ENCODE data around the gene CCDC33.

- TF ChIP-seq CTCF (conservative IDR thresholded peaks at IDR 0.05; ENCODE audit: low read depth in 2 of 2), result no peak
- no peak for TF ChIP-seq EZH2 (IDR thresholded peaks at IDR 0.05; ENCODE audit: low read depth, unreplicated experiment)
- no peak for TF ChIP-seq REST (IDR thresholded peaks at IDR 0.05; ENCODE audit: unreplicated experiment)
- TF ChIP-seq EZH2phosphoT487 (IDR thresholded peaks at IDR 0.05; ENCODE audit: unreplicated experiment), result no peak
- no peak for TF ChIP-seq JUNB (IDR thresholded peaks at IDR 0.05; ENCODE audit: unreplicated experiment)
- no peak for TF ChIP-seq POLR2AphosphoS5 (IDR thresholded peaks at IDR 0.05; ENCODE audit: low read depth)
- TF ChIP-seq ZNF114 (CRISPR knock-in tag; IDR thresholded peaks at IDR 0.05), result no peak
- TF ChIP-seq CREB1 (CRISPR knock-in tag; IDR thresholded peaks at IDR 0.05; ENCODE audit: low read depth), result no peak
- TF ChIP-seq STAT1 (IDR thresholded peaks at IDR 0.05; ENCODE audit: unreplicated experiment), result no peak
- TF ChIP-seq ETS1 (IDR thresholded peaks at IDR 0.05), result no peak
Observed at GRCh38 chr15:74231475-74231874, 4.7 kb upstream of the CCDC33 start.

Data from GM23338 (cell line).